Parathyroid adenoma (tissue), 2 donors: ENCODE data around the gene RDH13.

Experiments used
- H2AFZ ChIP-seq: fragments of 300-600 bp; sonication (generic); one replicate; pipeline ENCODE4 v1.7.0; 2017; ENCODE audit warnings: antibody characterized with exemption, mild to moderate bottlenecking
- H3K27ac ChIP-seq: fragments of 300-600 bp; sonication (generic); one replicate; pipeline ENCODE4 v1.7.0; 2017
- H3K27me3 ChIP-seq: fragments of 300-600 bp; sonication (generic); one replicate; pipeline ENCODE4 v1.7.0; 2017; ENCODE audit warnings: low read length; ENCODE audit not compliant: control insufficient read depth, insufficient read depth
- H3K36me3 ChIP-seq: fragments of 300-600 bp; sonication (generic); one replicate; pipeline ENCODE4 v1.7.0; 2017; ENCODE audit warnings: low read length; ENCODE audit not compliant: control insufficient read depth, insufficient read depth
- H3K4me1 ChIP-seq: fragments of 300-600 bp; sonication (generic); one replicate; pipeline ENCODE4 v1.7.0; 2017; ENCODE audit warnings: control low read depth
- H3K4me2 ChIP-seq: fragments of 300-600 bp; sonication (generic); one replicate; pipeline ENCODE4 v1.7.0; 2017; ENCODE audit warnings: low read length
- H3K4me3 ChIP-seq: fragments of 300-600 bp; sonication (generic); one replicate; pipeline ENCODE4 v1.7.0; 2017; ENCODE audit warnings: low read depth, low read length
- H3K79me2 ChIP-seq: fragments of 300-600 bp; sonication (generic); one replicate; pipeline ENCODE4 v1.7.0; 2017; ENCODE audit warnings: control low read depth
- H3K9ac ChIP-seq: fragments of 300-600 bp; sonication (generic); one replicate; pipeline ENCODE4 v1.7.0; 2017; ENCODE audit warnings: mild to moderate bottlenecking
- H3K9me3 ChIP-seq: fragments of 300-600 bp; sonication (generic); one replicate; pipeline ENCODE4 v1.7.0; 2017; ENCODE audit warnings: low read length; ENCODE audit not compliant: control insufficient read depth
- TF ChIP-seq, protein P1 (sequence below): fragments of 300-600 bp; sonication (generic); IDR thresholded peaks from one replicate; pipeline ENCODE4 v1.7.0; 2017; ENCODE audit warnings: antibody characterized with exemption, mild to moderate bottlenecking
- donor health status: primary hyperparathyroidism.

The RDH13 gene

GRCh38 chr19:55046975-55047622, 15.8 kb downstream of the RDH13 start:
- no peaks in the 10 kb centered on the region for H3K27me3 ChIP-seq
- no peak overlapping the region for H3K4me2 ChIP-seq
- no peaks in the 10 kb centered on the region for H3K36me3 ChIP-seq

DNA sequence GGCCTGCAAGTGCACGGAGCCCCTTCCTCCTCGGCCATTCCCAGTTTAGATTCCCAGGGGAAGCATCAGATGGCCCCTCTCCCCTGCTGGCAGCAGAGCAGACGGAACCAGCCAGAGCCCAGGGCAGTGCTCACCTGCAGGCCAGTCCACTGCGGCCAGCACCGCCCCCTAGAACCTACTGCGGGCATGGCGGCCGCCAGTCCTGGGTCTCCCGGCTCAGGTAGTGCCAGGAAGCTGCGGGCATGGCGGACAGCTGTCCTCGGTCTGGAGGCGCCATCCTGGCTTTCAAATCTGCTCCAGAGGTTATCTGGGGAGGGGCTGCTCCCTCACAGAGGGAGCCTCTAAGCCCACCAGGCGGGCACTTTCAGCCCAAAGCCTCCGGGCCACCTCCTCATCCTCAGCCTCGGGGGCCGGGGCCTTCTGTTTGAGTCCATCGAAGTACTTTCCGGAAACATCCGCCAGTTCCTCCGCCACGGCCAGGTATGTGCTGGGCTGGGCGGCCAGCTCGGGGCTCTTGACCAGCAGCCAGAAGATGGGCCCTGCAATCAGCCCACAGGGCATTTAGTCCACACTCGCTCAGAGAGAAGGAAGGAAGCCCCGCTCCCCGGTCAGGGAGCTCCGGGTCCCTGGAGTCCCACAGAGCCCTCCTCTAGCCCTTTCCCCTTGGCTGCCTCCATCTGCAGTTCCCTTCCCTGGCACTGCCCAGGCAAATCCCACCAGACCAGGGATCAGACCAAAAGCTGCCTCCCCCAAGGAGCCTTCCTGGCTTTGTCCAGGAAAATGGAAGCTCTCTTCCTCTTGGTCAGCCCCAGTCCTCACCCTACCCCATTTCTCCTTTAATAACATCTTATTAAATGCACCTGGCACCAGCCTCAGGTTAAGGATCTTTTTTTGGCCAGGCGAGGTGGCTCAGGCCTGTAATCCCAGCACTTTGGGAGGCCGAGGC, 17.9 kb downstream of the RDH13 start:
- Histone ChIP-seq H2AFZ (no peak overlapping the region), H3K4me2 (no peak overlapping the region), H3K9ac (no peak overlapping the region), H3K36me3 (no peaks in the 10 kb centered on the region), H3K4me3 (no peak overlapping the region), H3K27me3 (no peaks in the 10 kb centered on the region), H3K4me1 (no peaks in the 10 kb centered on the region), H3K79me2 (no peaks in the 10 kb centered on the region), H3K9me3 (no peaks in the 10 kb centered on the region), H3K27ac (no peak overlapping the region)
- TF ChIP-seq, protein P1, sequence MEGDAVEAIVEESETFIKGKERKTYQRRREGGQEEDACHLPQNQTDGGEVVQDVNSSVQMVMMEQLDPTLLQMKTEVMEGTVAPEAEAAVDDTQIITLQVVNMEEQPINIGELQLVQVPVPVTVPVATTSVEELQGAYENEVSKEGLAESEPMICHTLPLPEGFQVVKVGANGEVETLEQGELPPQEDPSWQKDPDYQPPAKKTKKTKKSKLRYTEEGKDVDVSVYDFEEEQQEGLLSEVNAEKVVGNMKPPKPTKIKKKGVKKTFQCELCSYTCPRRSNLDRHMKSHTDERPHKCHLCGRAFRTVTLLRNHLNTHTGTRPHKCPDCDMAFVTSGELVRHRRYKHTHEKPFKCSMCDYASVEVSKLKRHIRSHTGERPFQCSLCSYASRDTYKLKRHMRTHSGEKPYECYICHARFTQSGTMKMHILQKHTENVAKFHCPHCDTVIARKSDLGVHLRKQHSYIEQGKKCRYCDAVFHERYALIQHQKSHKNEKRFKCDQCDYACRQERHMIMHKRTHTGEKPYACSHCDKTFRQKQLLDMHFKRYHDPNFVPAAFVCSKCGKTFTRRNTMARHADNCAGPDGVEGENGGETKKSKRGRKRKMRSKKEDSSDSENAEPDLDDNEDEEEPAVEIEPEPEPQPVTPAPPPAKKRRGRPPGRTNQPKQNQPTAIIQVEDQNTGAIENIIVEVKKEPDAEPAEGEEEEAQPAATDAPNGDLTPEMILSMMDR = no peak

More at GRCh38 chr19:55046975-55047622, 15.8 kb downstream of the RDH13 start:
- Histone ChIP-seq H3K79me2 (peaks cover 2% of the 10 kb centered on the region), H3K4me1 (no peaks in the 10 kb centered on the region), H3K9ac (no peak overlapping the region), H2AFZ (no peak overlapping the region), H3K27ac (no peak overlapping the region), H3K9me3 (no peaks in the 10 kb centered on the region), H3K4me3 (no peak overlapping the region)
- TF ChIP-seq, protein P1 = no peak

- Histone ChIP-seq H3K4me3 (no peak overlapping the region), H3K79me2 (no peaks in the 10 kb centered on the region), H3K4me1 (no peaks in the 10 kb centered on the region), H3K4me2 (no peak overlapping the region), H3K27ac (no peak overlapping the region), H3K27me3 (no peaks in the 10 kb centered on the region), H3K9ac (no peak overlapping the region), H3K36me3 (no peaks in the 10 kb centered on the region), H3K9me3 (no peaks in the 10 kb centered on the region), H2AFZ (no peak overlapping the region)
- TF ChIP-seq, protein P1 = no peak
Observed at GRCh38 chr19:55044286-55044685, 18.7 kb downstream of the RDH13 start.

DNA sequence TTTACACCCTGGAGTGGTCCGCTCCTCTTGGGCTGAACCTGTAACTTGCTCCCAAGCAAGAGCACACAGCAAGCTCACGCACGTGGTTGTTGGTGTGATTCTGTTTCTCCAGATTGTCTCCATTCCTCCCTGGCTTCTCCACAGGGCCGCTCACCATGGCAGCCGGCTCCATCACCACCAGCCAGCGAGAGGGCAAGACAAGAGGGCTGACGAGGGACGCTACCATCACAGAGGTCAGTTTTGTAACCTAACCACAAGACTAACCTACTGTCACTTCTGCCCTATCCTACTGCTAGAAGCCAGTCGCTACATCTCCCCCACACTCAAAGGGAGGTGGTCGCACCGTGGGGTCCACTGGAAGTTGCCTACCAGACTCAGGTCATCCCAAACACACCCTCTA, 20.3 kb downstream of the RDH13 start:
- TF ChIP-seq, protein P1 = no peak
- H3K9ac ChIP-seq = no peak overlapping the region
- H3K4me3 ChIP-seq = no peak overlapping the region
- no peak overlapping the region for H3K27ac ChIP-seq
- H2AFZ ChIP-seq = no peak overlapping the region
- H3K9me3 ChIP-seq = no peaks in the 10 kb centered on the region
- H3K36me3 ChIP-seq = no peaks in the 10 kb centered on the region
- H3K27me3 ChIP-seq = no peaks in the 10 kb centered on the region
- H3K79me2 ChIP-seq = no peaks in the 10 kb centered on the region
- H3K4me2 ChIP-seq = no peak overlapping the region
- no peaks in the 10 kb centered on the region for H3K4me1 ChIP-seq
